ENCODE measurements around the gene CHST3. TPM values are rescaled to one million over a fixed set of nuclear protein-coding genes. Genes with fewer than 3 reads are reported as not detected.

Gene CHST3
- total RNA-seq, 3 donors from 2014 or later = 20.2 to 34.5 (median 25.6) TPM

DNA sequence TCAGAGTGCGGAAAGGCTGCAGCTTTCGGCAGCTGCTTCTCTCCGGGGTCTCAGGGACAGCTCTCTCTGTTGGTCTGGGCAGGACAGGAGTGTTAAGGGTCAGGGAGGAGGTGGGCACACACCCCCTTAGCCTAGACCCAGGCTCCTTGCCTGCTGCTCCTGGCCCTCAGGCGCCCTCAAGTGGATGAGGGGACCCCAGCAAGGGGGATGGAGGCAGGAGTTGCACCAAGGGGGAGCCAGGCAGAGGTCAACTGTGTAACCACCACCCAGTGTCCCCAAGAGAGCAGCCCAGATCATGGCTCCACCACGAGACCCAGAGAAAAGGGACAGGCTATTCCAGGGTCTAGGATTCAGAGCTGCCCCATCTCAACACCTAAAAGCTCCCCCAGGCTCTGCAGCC, 97.3 kb downstream of the CHST3 start:
- intact Hi-C loops (cut with DNase I; ENCODE audit: low total_unique reads) = no loop called here
- H3K27ac ChIP-seq = no peak overlapping the region
- H3K36me3 ChIP-seq = no peaks in the 10 kb centered on the region
- H3K9me3 ChIP-seq = no peaks in the 10 kb centered on the region
- TF ChIP-seq POLR2A (IDR thresholded peaks at IDR 0.05) (no peak), POLR2AphosphoS5 (IDR thresholded peaks at IDR 0.05) (no peak)
- TF ChIP-seq, protein P1, sequence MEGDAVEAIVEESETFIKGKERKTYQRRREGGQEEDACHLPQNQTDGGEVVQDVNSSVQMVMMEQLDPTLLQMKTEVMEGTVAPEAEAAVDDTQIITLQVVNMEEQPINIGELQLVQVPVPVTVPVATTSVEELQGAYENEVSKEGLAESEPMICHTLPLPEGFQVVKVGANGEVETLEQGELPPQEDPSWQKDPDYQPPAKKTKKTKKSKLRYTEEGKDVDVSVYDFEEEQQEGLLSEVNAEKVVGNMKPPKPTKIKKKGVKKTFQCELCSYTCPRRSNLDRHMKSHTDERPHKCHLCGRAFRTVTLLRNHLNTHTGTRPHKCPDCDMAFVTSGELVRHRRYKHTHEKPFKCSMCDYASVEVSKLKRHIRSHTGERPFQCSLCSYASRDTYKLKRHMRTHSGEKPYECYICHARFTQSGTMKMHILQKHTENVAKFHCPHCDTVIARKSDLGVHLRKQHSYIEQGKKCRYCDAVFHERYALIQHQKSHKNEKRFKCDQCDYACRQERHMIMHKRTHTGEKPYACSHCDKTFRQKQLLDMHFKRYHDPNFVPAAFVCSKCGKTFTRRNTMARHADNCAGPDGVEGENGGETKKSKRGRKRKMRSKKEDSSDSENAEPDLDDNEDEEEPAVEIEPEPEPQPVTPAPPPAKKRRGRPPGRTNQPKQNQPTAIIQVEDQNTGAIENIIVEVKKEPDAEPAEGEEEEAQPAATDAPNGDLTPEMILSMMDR (IDR thresholded peaks at IDR 0.05) = no peak
- H3K4me1 ChIP-seq = no peaks in the 10 kb centered on the region
- DNase-seq (ENCODE audit: low spot score in 2 of 2) = no peak
- H3K4me3 ChIP-seq = no peak overlapping the region
- H3K27me3 ChIP-seq = no peaks in the 10 kb centered on the region

DNA sequence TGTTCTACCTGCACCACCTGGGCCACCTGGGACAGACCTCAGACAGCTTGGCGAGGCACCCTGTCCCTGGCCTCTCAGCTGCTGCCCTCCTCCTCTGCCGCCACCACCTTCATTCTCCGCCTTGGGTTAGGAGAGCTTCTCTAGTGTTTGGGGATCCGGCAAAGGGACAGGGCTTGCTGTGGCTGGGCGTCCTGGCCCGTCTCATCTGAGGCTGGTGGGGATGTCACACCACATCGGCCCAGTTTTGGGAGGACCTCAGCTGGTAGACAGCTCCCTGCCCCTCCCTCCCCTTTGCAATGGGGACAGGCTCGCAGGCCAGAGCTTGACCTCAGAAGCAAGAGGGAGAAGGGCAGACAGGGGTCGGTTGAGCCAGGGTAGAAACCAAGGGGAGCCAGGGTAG, 97.7 kb downstream of the CHST3 start:
- intact Hi-C loops (cut with DNase I; ENCODE audit: low total_unique reads) = no loop called here
- DNase-seq (ENCODE audit: low spot score in 2 of 2) = no peak
- no peaks in the 10 kb centered on the region for H3K27me3 ChIP-seq
- no peaks in the 10 kb centered on the region for H3K4me1 ChIP-seq
- H3K4me3 ChIP-seq = no peak overlapping the region
- TF ChIP-seq POLR2AphosphoS5 (IDR thresholded peaks at IDR 0.05) (no peak), POLR2A (IDR thresholded peaks at IDR 0.05) (no peak)
- TF ChIP-seq, protein P1 (IDR thresholded peaks at IDR 0.05) = no peak
- no peak overlapping the region for H3K27ac ChIP-seq
- no peaks in the 10 kb centered on the region for H3K9me3 ChIP-seq
- H3K36me3 ChIP-seq = no peaks in the 10 kb centered on the region

DNA sequence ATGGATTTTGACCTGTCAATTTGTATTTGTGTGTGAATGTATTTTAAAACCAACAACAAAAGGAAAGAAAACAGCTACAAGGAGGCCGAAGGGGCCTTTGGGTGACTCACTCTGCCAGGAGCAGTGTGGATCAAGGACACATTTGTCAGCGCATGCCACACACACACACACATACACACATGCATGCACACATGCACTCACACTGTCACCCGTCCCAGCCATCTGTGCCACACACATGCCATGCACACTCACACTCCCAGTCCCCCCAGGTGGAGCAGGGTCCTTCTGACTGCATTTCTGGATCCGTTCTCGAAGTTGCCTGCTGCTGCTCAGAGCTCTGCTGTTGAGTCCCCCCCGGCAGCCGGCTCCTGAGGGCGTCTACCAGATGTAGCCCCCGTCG, 98.2 kb downstream of the CHST3 start:
- Histone ChIP-seq H3K27me3 (no peaks in the 10 kb centered on the region), H3K4me1 (no peaks in the 10 kb centered on the region), H3K9me3 (no peaks in the 10 kb centered on the region), H3K4me3 (no peak overlapping the region), H3K36me3 (no peaks in the 10 kb centered on the region), H3K27ac (no peak overlapping the region)
- intact Hi-C loops (cut with DNase I; ENCODE audit: low total_unique reads) = no loop called here
- DNase-seq (ENCODE audit: low spot score in 2 of 2) = no peak
- TF ChIP-seq POLR2AphosphoS5 (IDR thresholded peaks at IDR 0.05) (no peak), POLR2A (IDR thresholded peaks at IDR 0.05) (no peak)
- TF ChIP-seq, protein P1 (IDR thresholded peaks at IDR 0.05) = no peak

Other genes starting within 250 kb of the CHST3 start
- gene C10orf105, start 244.6 kb upstream of the CHST3 start, total RNA-seq = under 1 TPM in 2 of 3 donors, not detected in 1; under 0.01 to 0.29 TPM
- gene VSIR, start 190.9 kb upstream of the CHST3 start, total RNA-seq = 10 to 100 TPM; 33.4 to 58.7 (median 34.7) TPM
- gene PSAP, start 113.1 kb upstream of the CHST3 start, total RNA-seq = 1,000 to 10,000 TPM in 1 of 3 donors, 100 to 1,000 TPM in 2; 623 to 1,873 (median 945) TPM
- gene SPOCK2, start 124.2 kb downstream of the CHST3 start, total RNA-seq = 1 to 10 TPM; 3.9 to 4.5 (median 4.1) TPM

All from breast epithelium (tissue), 4 donors.